ENCODE measurements around the gene SUGP2.

Gene SUGP2

DNA sequence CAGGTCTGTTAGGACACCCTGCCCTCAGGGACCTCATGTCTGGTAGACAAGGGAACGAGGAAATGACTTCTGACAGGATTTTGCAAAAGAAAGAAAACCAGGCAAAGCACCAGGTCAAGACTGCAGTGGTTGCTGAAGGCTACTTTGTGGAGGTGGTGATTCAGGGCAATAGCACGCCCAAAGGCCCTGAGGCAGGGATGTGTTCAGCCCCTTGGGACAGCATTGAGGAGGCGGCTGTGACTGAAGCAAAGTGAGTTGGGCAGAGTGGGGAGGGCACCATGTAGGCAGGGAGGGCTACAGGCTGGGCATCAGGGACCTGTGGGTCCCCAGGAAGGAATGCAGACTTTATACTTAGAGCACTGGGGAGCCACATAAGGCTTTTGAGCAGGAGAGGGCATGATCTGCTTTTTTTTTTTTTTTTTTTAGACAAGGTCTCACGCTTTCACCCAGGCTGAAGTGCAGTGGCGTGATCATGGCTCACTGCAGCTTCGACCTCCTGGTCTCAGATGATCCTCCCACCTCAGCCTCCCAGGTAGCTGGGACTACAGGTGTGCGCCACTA, 81.5 kb downstream of the SUGP2 start:
- H3K4me3 ChIP-seq (ENCODE audit: low read depth in 1 of 2, low read length in 2 of 2): no peak overlapping the region
- no peaks in the 10 kb centered on the region for H3K27me3 ChIP-seq (ENCODE audit: insufficient read depth, low read length, poor library complexity)
- H3K4me2 ChIP-seq (ENCODE audit: insufficient read depth, low read length): no peak overlapping the region
- H3K9me3 ChIP-seq (ENCODE audit: insufficient read depth, low read length, severe bottlenecking): no peaks in the 10 kb centered on the region
- DNase-seq (no peak), ATAC-seq (ENCODE audit: insufficient read depth, low read depth) (no peak)
- no peaks in the 10 kb centered on the region for H3K4me1 ChIP-seq (ENCODE audit: insufficient read depth, low read length)
- TF ChIP-seq, protein P1, sequence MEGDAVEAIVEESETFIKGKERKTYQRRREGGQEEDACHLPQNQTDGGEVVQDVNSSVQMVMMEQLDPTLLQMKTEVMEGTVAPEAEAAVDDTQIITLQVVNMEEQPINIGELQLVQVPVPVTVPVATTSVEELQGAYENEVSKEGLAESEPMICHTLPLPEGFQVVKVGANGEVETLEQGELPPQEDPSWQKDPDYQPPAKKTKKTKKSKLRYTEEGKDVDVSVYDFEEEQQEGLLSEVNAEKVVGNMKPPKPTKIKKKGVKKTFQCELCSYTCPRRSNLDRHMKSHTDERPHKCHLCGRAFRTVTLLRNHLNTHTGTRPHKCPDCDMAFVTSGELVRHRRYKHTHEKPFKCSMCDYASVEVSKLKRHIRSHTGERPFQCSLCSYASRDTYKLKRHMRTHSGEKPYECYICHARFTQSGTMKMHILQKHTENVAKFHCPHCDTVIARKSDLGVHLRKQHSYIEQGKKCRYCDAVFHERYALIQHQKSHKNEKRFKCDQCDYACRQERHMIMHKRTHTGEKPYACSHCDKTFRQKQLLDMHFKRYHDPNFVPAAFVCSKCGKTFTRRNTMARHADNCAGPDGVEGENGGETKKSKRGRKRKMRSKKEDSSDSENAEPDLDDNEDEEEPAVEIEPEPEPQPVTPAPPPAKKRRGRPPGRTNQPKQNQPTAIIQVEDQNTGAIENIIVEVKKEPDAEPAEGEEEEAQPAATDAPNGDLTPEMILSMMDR (IDR thresholded peaks at IDR 0.05; ENCODE audit: borderline replicate concordance, extremely low read depth, low read length, poor library complexity, severe bottlenecking): no peak
- TF ChIP-seq EZH2 (IDR thresholded peaks at IDR 0.05; ENCODE audit: borderline replicate concordance, low read depth, low read length, severe bottlenecking): no peak
- no peak overlapping the region for H2AFZ ChIP-seq (ENCODE audit: low read depth, low read length)
- no peaks in the 10 kb centered on the region for H4K20me1 ChIP-seq (ENCODE audit: insufficient read depth, low read length)
- H3K27ac ChIP-seq (ENCODE audit: low read length): no peak overlapping the region
- no peak overlapping the region for H3K9ac ChIP-seq (ENCODE audit: low read depth, low read length)
- H3K36me3 ChIP-seq (ENCODE audit: insufficient read depth, low read length): no peaks in the 10 kb centered on the region
- H3K79me2 ChIP-seq (ENCODE audit: insufficient read depth, low read length): no peaks in the 10 kb centered on the region

DNA sequence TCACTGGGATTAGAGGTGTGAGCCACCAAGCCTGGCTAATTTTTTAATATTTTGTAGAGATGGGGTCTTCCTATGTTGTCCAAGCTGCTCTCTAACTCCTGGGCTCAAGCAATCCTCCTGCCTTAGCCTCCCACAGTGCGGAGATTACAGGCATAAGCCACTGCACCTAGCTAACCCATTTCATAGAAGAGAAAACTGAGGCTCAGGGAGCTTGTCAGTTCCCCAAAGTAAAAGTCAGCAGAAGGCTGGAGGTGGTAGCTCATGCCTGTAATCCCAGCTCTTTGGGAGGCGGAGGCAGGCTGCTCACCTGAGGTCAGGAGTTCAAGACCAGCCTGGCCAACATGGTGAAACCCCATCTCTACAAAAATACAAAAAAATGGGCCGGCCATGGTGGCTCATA, 83.5 kb downstream of the SUGP2 start:
- DNase-seq (no peak), ATAC-seq (ENCODE audit: insufficient read depth, low read depth) (no peak)
- TF ChIP-seq, protein P1 (IDR thresholded peaks at IDR 0.05; ENCODE audit: borderline replicate concordance, extremely low read depth, low read length, poor library complexity, severe bottlenecking): no peak
- no peak for TF ChIP-seq EZH2 (IDR thresholded peaks at IDR 0.05; ENCODE audit: borderline replicate concordance, low read depth, low read length, severe bottlenecking)
- H3K4me3 ChIP-seq (ENCODE audit: low read depth in 1 of 2, low read length in 2 of 2): no peak overlapping the region
- H3K4me2 ChIP-seq (ENCODE audit: insufficient read depth, low read length): no peak overlapping the region
- no peak overlapping the region for H2AFZ ChIP-seq (ENCODE audit: low read depth, low read length)
- no peak overlapping the region for H3K9ac ChIP-seq (ENCODE audit: low read depth, low read length)
- H3K9me3 ChIP-seq (ENCODE audit: insufficient read depth, low read length, severe bottlenecking): no peaks in the 10 kb centered on the region
- no peaks in the 10 kb centered on the region for H3K79me2 ChIP-seq (ENCODE audit: insufficient read depth, low read length)
- H3K27ac ChIP-seq (ENCODE audit: low read length): no peak overlapping the region
- H3K4me1 ChIP-seq (ENCODE audit: insufficient read depth, low read length): no peaks in the 10 kb centered on the region
- H3K27me3 ChIP-seq (ENCODE audit: insufficient read depth, low read length, poor library complexity): no peaks in the 10 kb centered on the region
- no peaks in the 10 kb centered on the region for H4K20me1 ChIP-seq (ENCODE audit: insufficient read depth, low read length)
- no peaks in the 10 kb centered on the region for H3K36me3 ChIP-seq (ENCODE audit: insufficient read depth, low read length)

GRCh38 chr19:18948976-18949356, 84.4 kb downstream of the SUGP2 start:
- Histone ChIP-seq H3K4me3 (ENCODE audit: low read depth in 1 of 2, low read length in 2 of 2) (no peak overlapping the region), H3K4me2 (ENCODE audit: insufficient read depth, low read length) (no peak overlapping the region), H3K36me3 (ENCODE audit: insufficient read depth, low read length) (no peaks in the 10 kb centered on the region), H3K4me1 (ENCODE audit: insufficient read depth, low read length) (no peaks in the 10 kb centered on the region), H3K27ac (ENCODE audit: low read length) (no peak overlapping the region), H3K9me3 (ENCODE audit: insufficient read depth, low read length, severe bottlenecking) (no peaks in the 10 kb centered on the region), H2AFZ (ENCODE audit: low read depth, low read length) (no peak overlapping the region), H4K20me1 (ENCODE audit: insufficient read depth, low read length) (no peaks in the 10 kb centered on the region), H3K79me2 (ENCODE audit: insufficient read depth, low read length) (no peaks in the 10 kb centered on the region), H3K27me3 (ENCODE audit: insufficient read depth, low read length, poor library complexity) (no peaks in the 10 kb centered on the region), H3K9ac (ENCODE audit: low read depth, low read length) (no peak overlapping the region)
- ATAC-seq (ENCODE audit: insufficient read depth, low read depth): no peak
- no peak for DNase-seq
- no peak for TF ChIP-seq EZH2 (IDR thresholded peaks at IDR 0.05; ENCODE audit: borderline replicate concordance, low read depth, low read length, severe bottlenecking)

- Histone ChIP-seq H3K4me1 (ENCODE audit: insufficient read depth, low read length) (no peaks in the 10 kb centered on the region), H3K9me3 (ENCODE audit: insufficient read depth, low read length, severe bottlenecking) (no peaks in the 10 kb centered on the region), H3K27ac (ENCODE audit: low read length) (no peak overlapping the region), H4K20me1 (ENCODE audit: insufficient read depth, low read length) (no peaks in the 10 kb centered on the region), H3K27me3 (ENCODE audit: insufficient read depth, low read length, poor library complexity) (no peaks in the 10 kb centered on the region), H2AFZ (ENCODE audit: low read depth, low read length) (no peak overlapping the region), H3K4me2 (ENCODE audit: insufficient read depth, low read length) (no peak overlapping the region), H3K4me3 (ENCODE audit: low read depth in 1 of 2, low read length in 2 of 2) (no peak overlapping the region), H3K36me3 (ENCODE audit: insufficient read depth, low read length) (no peaks in the 10 kb centered on the region), H3K79me2 (ENCODE audit: insufficient read depth, low read length) (no peaks in the 10 kb centered on the region), H3K9ac (ENCODE audit: low read depth, low read length) (no peak overlapping the region)
- no peak for ATAC-seq (ENCODE audit: insufficient read depth, low read depth)
- no peak for TF ChIP-seq EZH2 (IDR thresholded peaks at IDR 0.05; ENCODE audit: borderline replicate concordance, low read depth, low read length, severe bottlenecking)
- TF ChIP-seq, protein P1 (IDR thresholded peaks at IDR 0.05; ENCODE audit: borderline replicate concordance, extremely low read depth, low read length, poor library complexity, severe bottlenecking): no peak
- no peak for DNase-seq
Observed at GRCh38 chr19:18948075-18948975, 85.0 kb downstream of the SUGP2 start.

Data from DND-41 (cell line).